ENCODE data around the gene DTNBP1.
"Not testable (repeated sequence)": the region's sequence is repeated elsewhere in the genome, so short reads cannot be mapped to it uniquely, and the experiment has no call there.

Gene DTNBP1

GRCh38 chr6:15665237-15665636, 2.4 kb upstream of the DTNBP1 start:
- no peak for DNase-seq

GRCh38 chr6:15663130-15663871, 473 bp upstream of the DTNBP1 start:
- no peak for DNase-seq

GRCh38 chr6:15661853-15662325, 939 bp downstream of the DTNBP1 start:
- DNase-seq: no peak

GRCh38 chr6:15659181-15659580, 3.6 kb downstream of the DTNBP1 start:
- no peak for DNase-seq

GRCh38 chr6:15658181-15658744, 4.6 kb downstream of the DTNBP1 start:
- DNase-seq: no peak

GRCh38 chr6:15657290-15657689, 5.5 kb downstream of the DTNBP1 start:
- DNase-seq: no peak

- no peak for DNase-seq
Measured at GRCh38 chr6:15656145-15656544, 6.7 kb downstream of the DTNBP1 start.

GRCh38 chr6:15654250-15654649, 8.6 kb downstream of the DTNBP1 start:
- DNase-seq: no peak

GRCh38 chr6:15653581-15653980, 9.2 kb downstream of the DTNBP1 start:
- no peak for DNase-seq

- DNase-seq: not testable (repeated sequence)
Measured at GRCh38 chr6:15650004-15650559, 12.7 kb downstream of the DTNBP1 start.

GRCh38 chr6:15644904-15645303, 17.9 kb downstream of the DTNBP1 start:
- no peak for DNase-seq

GRCh38 chr6:15643542-15643941, 19.3 kb downstream of the DTNBP1 start:
- DNase-seq: no peak

GRCh38 chr6:15642276-15642675, 20.6 kb downstream of the DTNBP1 start:
- DNase-seq: no peak

- no peak for DNase-seq
Measured at GRCh38 chr6:15638373-15638772, 24.5 kb downstream of the DTNBP1 start.

- no peak for DNase-seq
Measured at GRCh38 chr6:15631432-15631831, 31.4 kb downstream of the DTNBP1 start.

- no peak for DNase-seq
Measured at GRCh38 chr6:15630202-15630601, 32.6 kb downstream of the DTNBP1 start.

GRCh38 chr6:15629487-15629886, 33.3 kb downstream of the DTNBP1 start:
- DNase-seq: no peak

GRCh38 chr6:15628499-15629131, 34.2 kb downstream of the DTNBP1 start:
- no peak for DNase-seq

- DNase-seq: no peak
Measured at GRCh38 chr6:15627821-15628220, 35.0 kb downstream of the DTNBP1 start.

- DNase-seq: no peak
Measured at GRCh38 chr6:15626878-15627674, 35.8 kb downstream of the DTNBP1 start.

- DNase-seq: no peak
Measured at GRCh38 chr6:15626160-15626559, 36.7 kb downstream of the DTNBP1 start.

GRCh38 chr6:15623276-15624116, 39.3 kb downstream of the DTNBP1 start:
- peak; percentile 28 for DNase-seq
